ENCODE results near the gene PKN1. TPM values are rescaled to one million over a fixed set of nuclear protein-coding genes. Genes with fewer than 3 reads are reported as not detected.
"Not testable (repeated sequence)": the region's sequence is repeated elsewhere in the genome, so short reads cannot be mapped to it uniquely, and the experiment has no call there.

Gene PKN1
- total and polyA plus RNA-seq, 12 donors: 85.2 to 176 (median 126) TPM

- no peak for ATAC-seq
- WGBS, 2 donors: 81 to 82% methylated on average over 11 of the region's 11 CpGs
- Histone ChIP-seq H3K27ac (no peak overlapping the region), H3K4me3 (no peak overlapping the region), H3K4me1 (peaks cover 0 to 13% (median 2%) of the 10 kb centered on the region in 9 donors), H3K36me3 (no peaks in the 10 kb centered on the region), H3K9me3 (no peaks in the 10 kb centered on the region), H3K27me3 (peaks cover 0 to 4% (median 0%) of the 10 kb centered on the region in 7 donors)
- intact Hi-C loops (cut with DNase I): no loop called here
- no peak for DNase-seq
- TF ChIP-seq CTCF (IDR thresholded peaks at IDR 0.05): no peak
These were observed 69.4 kb downstream of the PKN1 start for GRCh38 chr19:14502334-14503092.

GRCh38 chr19:14503285-14503684 lies 70.2 kb downstream of the PKN1 start:
- DNase-seq: no peak
- no peak for TF ChIP-seq CTCF (IDR thresholded peaks at IDR 0.05)
- peaks cover 0 to 14% (median 0%) of the 10 kb centered on the region in 9 donors for H3K4me1 ChIP-seq
- ATAC-seq: no peak
- intact Hi-C loops (cut with DNase I): no loop called here
- 76 to 86% methylated on average over 1 of the region's 1 CpG for WGBS, 2 donors
- peaks cover 0 to 4% (median 0%) of the 10 kb centered on the region in 7 donors for H3K27me3 ChIP-seq
- H3K36me3 ChIP-seq: no peaks in the 10 kb centered on the region
- H3K9me3 ChIP-seq: no peaks in the 10 kb centered on the region
- H3K4me3 ChIP-seq: no peak overlapping the region
- H3K27ac ChIP-seq: no peak overlapping the region

GRCh38 chr19:14504575-14504974 lies 71.5 kb downstream of the PKN1 start:
- H3K27ac ChIP-seq; H3K9me3 ChIP-seq; H3K27me3 ChIP-seq; ATAC-seq; H3K36me3 ChIP-seq; H3K4me3 ChIP-seq; intact Hi-C loops (cut with DNase I); DNase-seq: not testable (repeated sequence)
- 93 to 94% methylated on average over 8 of the region's 8 CpGs for WGBS, 2 donors
- peaks cover 0 to 23% (median 0%) of the 10 kb centered on the region in 9 donors for H3K4me1 ChIP-seq

GRCh38 chr19:14505488-14506239 lies 72.6 kb downstream of the PKN1 start:
- Histone ChIP-seq H3K27ac (no peak overlapping the region), H3K4me1 (peaks cover 0 to 33% (median 2%) of the 10 kb centered on the region in 9 donors), H3K27me3 (peaks cover 0 to 4% (median 0%) of the 10 kb centered on the region in 7 donors), H3K36me3 (no peaks in the 10 kb centered on the region), H3K9me3 (no peaks in the 10 kb centered on the region), H3K4me3 (no peak overlapping the region)
- TF ChIP-seq CTCF (IDR thresholded peaks at IDR 0.05): peak; percentile 35 to 73 (median 54)
- 51 to 55% methylated on average over 19 of the region's 19 CpGs for WGBS, 2 donors
- intact Hi-C loops (cut with DNase I): no loop called here
- peak in 1 of 2 donors; percentile 51 for DNase-seq
- ATAC-seq: peak in 6 of 8 donors; percentile 27 to 55 (median 46)
